Hepatocyte (in vitro differentiated cells): ENCODE measurements around the gene SMOC1. TPM values are rescaled to one million over a fixed set of nuclear protein-coding genes. Genes with fewer than 3 reads are reported as not detected.

ENCODE experiments used
- DNase-seq: peaks from one replicate; pipeline ENCODE4 v3.0.0-alpha.2; 2016; ENCODE audit warnings: low spot score
- H2AFZ ChIP-seq: fragments of 200-600 bp; sonication (generic); 2 replicates; pipeline ENCODE4 v1.6.0; 2016; ENCODE audit warnings: antibody characterized with exemption, mild to moderate bottlenecking
- H3K27ac ChIP-seq: fragments of 200-600 bp; sonication (generic); 2 replicates; pipeline ENCODE4 v1.5.1; 2016; ENCODE audit warnings: mild to moderate bottlenecking
- H3K27me3 ChIP-seq: fragments of 200-600 bp; sonication (generic); 2 replicates; pipeline ENCODE4 v1.6.1; 2016
- H3K36me3 ChIP-seq: fragments of 200-600 bp; sonication (generic); replicated peaks from 2 replicates; pipeline ENCODE4 v1.5.1; 2016; ENCODE audit warnings: low read depth; ENCODE audit not compliant: insufficient read depth
- H3K4me1 ChIP-seq: fragments of 200-600 bp; sonication (generic); 2 replicates; pipeline ENCODE4 v1.5.1; 2016; ENCODE audit warnings: mild to moderate bottlenecking, moderate library complexity; ENCODE audit not compliant: insufficient read depth
- H3K4me2 ChIP-seq: fragments of 200-600 bp; sonication (generic); 2 replicates; pipeline ENCODE4 v1.6.0; 2016
- H3K4me3 ChIP-seq: fragments of 200-600 bp; sonication (generic); 2 replicates; pipeline ENCODE4 v1.5.1; 2016; ENCODE audit warnings: mild to moderate bottlenecking
- H3K79me2 ChIP-seq: fragments of 200-600 bp; sonication (generic); 2 replicates; pipeline ENCODE4 v1.6.0; 2017; ENCODE audit warnings: mild to moderate bottlenecking
- H3K9me2 ChIP-seq: fragments of 200-600 bp; sonication (generic); replicated peaks from 2 replicates; pipeline ENCODE4 v1.6.0; 2017; ENCODE audit warnings: mild to moderate bottlenecking; ENCODE audit not compliant: insufficient read depth
- H3K9me3 ChIP-seq: fragments of 200-600 bp; sonication (generic); 2 replicates; pipeline ENCODE4 v1.5.1; 2016; ENCODE audit warnings: low read depth, mild to moderate bottlenecking
- H4K20me1 ChIP-seq: fragments of 200-600 bp; sonication (generic); 2 replicates; pipeline ENCODE4 v1.6.0; 2016; ENCODE audit warnings: mild to moderate bottlenecking; ENCODE audit not compliant: insufficient read depth, poor library complexity, severe bottlenecking
- EZH2 ChIP-seq: fragments of 200-600 bp; sonication (generic); IDR thresholded peaks from 2 replicates; pipeline ENCODE4 v1.6.1; 2016; ENCODE audit warnings: antibody characterized with exemption, mild to moderate bottlenecking, borderline replicate concordance
- EZH2phosphoT487 ChIP-seq: fragments of 200-600 bp; sonication (generic); IDR thresholded peaks from one replicate; pipeline ENCODE4 v1.6.1; 2018; ENCODE audit warnings: antibody characterized with exemption, mild to moderate bottlenecking, low read depth, moderate library complexity; ENCODE audit not compliant: unreplicated experiment, severe bottlenecking
- WGBS: methylation state at CpG from one replicate; pipeline ENCODE4 v1.1.6; 2016; ENCODE audit warnings: low lambda C conversion rate; ENCODE audit errors: missing lambda C conversion rate; 5-methylcytosine and 5-hydroxymethylcytosine counted together
- polyA plus RNA-seq: library from polyadenylated mRNA; unstranded; fragments of >200 nt; fragmentation: Nextera tagmentation; extraction: Ambion mirVana; gene quantifications from 2 replicates; pipeline ENCODE4 v1.2.1, GENCODE V29; 2016
- total RNA-seq: library from RNA; depleted of rRNA; stranded (reverse); fragments of >200 nt; gene quantifications from 2 replicates; pipeline ENCODE4 v1.2.3, GENCODE V29; 2014
- TF ChIP-seq, protein P1 (sequence below): fragments of 200-600 bp; sonication (generic); IDR thresholded peaks from 2 replicates; pipeline ENCODE4 v1.5.1; 2016; ENCODE audit warnings: antibody characterized with exemption, mild to moderate bottlenecking; ENCODE audit not compliant: poor library complexity

SMOC1 gene
- total and polyA plus RNA-seq, 2 experiments from 2014 or later, result 2.1 to 6.2 TPM

GRCh38 chr14:70013271-70013873 is 134.2 kb downstream of the SMOC1 start:
- DNase-seq, result peak; percentile 48
- Histone ChIP-seq H3K36me3 (no peaks in the 10 kb centered on the region), H3K27ac (no peak overlapping the region), H3K4me1 (peaks cover 5% of the 10 kb centered on the region), H3K27me3 (no peaks in the 10 kb centered on the region), H3K9me3 (no peaks in the 10 kb centered on the region), H2AFZ (no peak overlapping the region), H4K20me1 (no peaks in the 10 kb centered on the region), H3K79me2 (no peaks in the 10 kb centered on the region), H3K4me2 (no peak overlapping the region), H3K4me3 (no peak overlapping the region), H3K9me2 (no peaks in the 10 kb centered on the region)
- WGBS, result 53% methylated on average over 2 of the region's 2 CpGs
- TF ChIP-seq EZH2phosphoT487, result no peak
- TF ChIP-seq, protein P1, sequence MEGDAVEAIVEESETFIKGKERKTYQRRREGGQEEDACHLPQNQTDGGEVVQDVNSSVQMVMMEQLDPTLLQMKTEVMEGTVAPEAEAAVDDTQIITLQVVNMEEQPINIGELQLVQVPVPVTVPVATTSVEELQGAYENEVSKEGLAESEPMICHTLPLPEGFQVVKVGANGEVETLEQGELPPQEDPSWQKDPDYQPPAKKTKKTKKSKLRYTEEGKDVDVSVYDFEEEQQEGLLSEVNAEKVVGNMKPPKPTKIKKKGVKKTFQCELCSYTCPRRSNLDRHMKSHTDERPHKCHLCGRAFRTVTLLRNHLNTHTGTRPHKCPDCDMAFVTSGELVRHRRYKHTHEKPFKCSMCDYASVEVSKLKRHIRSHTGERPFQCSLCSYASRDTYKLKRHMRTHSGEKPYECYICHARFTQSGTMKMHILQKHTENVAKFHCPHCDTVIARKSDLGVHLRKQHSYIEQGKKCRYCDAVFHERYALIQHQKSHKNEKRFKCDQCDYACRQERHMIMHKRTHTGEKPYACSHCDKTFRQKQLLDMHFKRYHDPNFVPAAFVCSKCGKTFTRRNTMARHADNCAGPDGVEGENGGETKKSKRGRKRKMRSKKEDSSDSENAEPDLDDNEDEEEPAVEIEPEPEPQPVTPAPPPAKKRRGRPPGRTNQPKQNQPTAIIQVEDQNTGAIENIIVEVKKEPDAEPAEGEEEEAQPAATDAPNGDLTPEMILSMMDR, result peak; percentile 49
- TF ChIP-seq EZH2, result no peak

GRCh38 chr14:70014406-70015095 is 135.3 kb downstream of the SMOC1 start:
- Histone ChIP-seq H3K9me3 (no peaks in the 10 kb centered on the region), H3K36me3 (no peaks in the 10 kb centered on the region), H2AFZ (no peak overlapping the region), H3K4me3 (no peak overlapping the region), H4K20me1 (no peaks in the 10 kb centered on the region), H3K4me1 (peaks cover 3% of the 10 kb centered on the region), H3K4me2 (no peak overlapping the region), H3K27ac (no peak overlapping the region), H3K79me2 (no peaks in the 10 kb centered on the region), H3K9me2 (no peaks in the 10 kb centered on the region), H3K27me3 (no peaks in the 10 kb centered on the region)
- 88% methylated on average over 7 of the region's 7 CpGs for WGBS
- no peak for DNase-seq
- TF ChIP-seq EZH2 (no peak), EZH2phosphoT487 (no peak)
- TF ChIP-seq, protein P1, result no peak

DNA sequence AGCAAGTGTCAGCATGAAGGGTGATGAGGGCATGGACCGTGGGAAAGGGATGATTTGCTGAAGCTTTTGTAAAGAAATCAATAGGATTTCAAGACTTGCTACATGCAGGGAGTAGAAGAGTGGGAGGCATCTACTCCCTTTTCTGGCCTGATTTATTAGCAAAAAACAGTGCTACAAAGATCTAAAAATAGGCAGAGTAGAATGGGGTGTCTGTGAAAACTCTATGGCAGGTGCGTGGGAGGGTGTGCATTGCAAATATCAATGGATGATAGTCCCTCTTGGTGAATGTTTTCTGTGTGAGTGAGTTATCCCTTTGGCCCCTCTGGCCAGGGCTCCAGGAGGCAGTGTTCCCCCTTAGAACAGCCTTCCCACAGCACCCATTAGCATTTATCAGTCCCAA is 139.0 kb downstream of the SMOC1 start:
- no peak overlapping the region for H3K27ac ChIP-seq
- 82% methylated on average over 2 of the region's 2 CpGs for WGBS
- no peaks in the 10 kb centered on the region for H3K36me3 ChIP-seq
- H4K20me1 ChIP-seq, result no peaks in the 10 kb centered on the region
- no peaks in the 10 kb centered on the region for H3K27me3 ChIP-seq
- no peak overlapping the region for H3K4me3 ChIP-seq
- H3K79me2 ChIP-seq, result no peaks in the 10 kb centered on the region
- no peaks in the 10 kb centered on the region for H3K9me3 ChIP-seq
- no peak overlapping the region for H3K4me2 ChIP-seq
- H3K9me2 ChIP-seq, result no peaks in the 10 kb centered on the region
- H2AFZ ChIP-seq, result no peak overlapping the region
- H3K4me1 ChIP-seq, result no peaks in the 10 kb centered on the region
- no peak for TF ChIP-seq EZH2phosphoT487
- no peak for TF ChIP-seq EZH2
- TF ChIP-seq, protein P1, result no peak
- no peak for DNase-seq
